Transverse colon (tissue), 4 donors: ENCODE data around the gene ABCB11. TPM values are rescaled to one million over a fixed set of nuclear protein-coding genes. Genes with fewer than 3 reads are reported as not detected.
A peak's percentile ranks its signal among the peaks of the same experiment; 100 is the strongest.

ENCODE experiments used
- DNase-seq: peaks from one replicate; pipeline ENCODE4 v3.0.0-alpha.2; 2019
- H3K27ac ChIP-seq, 4 donors: fragments of 200-600 bp; sonication (generic); 2 replicates each; pipeline ENCODE4 v1.5.1; 2016 to 2018; ENCODE audit warnings: inconsistent platforms in 4 of 4
- H3K27me3 ChIP-seq: fragments of 200-600 bp; sonication (generic); 2 replicates; pipeline ENCODE4 v1.5.1; 2017; ENCODE audit warnings: inconsistent platforms
- H3K36me3 ChIP-seq, 4 donors: fragments of 200-600 bp; sonication (generic); 2 replicates each; pipeline ENCODE4 v1.5.1; 2017 to 2019; ENCODE audit warnings: inconsistent platforms in 4 of 4
- H3K4me1 ChIP-seq, 4 donors: fragments of 200-600 bp; sonication (generic); 2 replicates each; pipeline ENCODE4 v1.5.1; 2017 to 2020; ENCODE audit warnings: inconsistent platforms in 4 of 4
- H3K4me3 ChIP-seq, 4 donors: fragments of 200-600 bp; sonication (generic); 1 replicate in 1 of 4; 2 replicates in 3 of 4; pipeline versions ENCODE4 v1.5.1 to v1.6.1; 2017 to 2019; ENCODE audit warnings: inconsistent platforms in 4 of 4
- H3K9me3 ChIP-seq, 2 donors: fragments of 200-600 bp; sonication (generic); 2 replicates each; pipeline ENCODE4 v1.5.1; 2017 to 2019; ENCODE audit warnings: inconsistent platforms in 2 of 2
- CTCF ChIP-seq, 5 experiments: fragments of 200-600 bp in 3 of 5; fragments of 450-650 bp in 2 of 5; sonication (generic) in 3 of 5; IDR thresholded peaks; 1 replicate in 2 of 5; 2 replicates in 3 of 5; pipeline ENCODE4 v1.5.1; 2016 to 2017; ENCODE audit warnings: antibody characterized with exemption in 5 of 5, inconsistent platforms in 3 of 5, mild to moderate bottlenecking in 2 of 5, moderate library complexity in 1 of 5
- EP300 ChIP-seq: sonication (generic); formaldehyde crosslinking; IDR thresholded peaks from one replicate; pipeline ENCODE4 v1.6.1; 2017; ENCODE audit warnings: antibody characterized with exemption, low read depth
- POLR2A ChIP-seq: fragments of 450-650 bp; IDR thresholded peaks from one replicate; pipeline ENCODE4 v1.6.1; 2016; ENCODE audit warnings: antibody characterized with exemption, mild to moderate bottlenecking, moderate library complexity
- POLR2AphosphoS5 ChIP-seq, 3 donors: sonication (generic); formaldehyde crosslinking; IDR thresholded peaks; one replicate each; pipeline ENCODE4 v1.6.1; 2016; ENCODE audit warnings: antibody characterized with exemption in 3 of 3
- WGBS, 2 donors: methylation state at CpG; one replicate each; pipeline ENCODE4 v1.1.5; 2018; ENCODE audit warnings: low coverage in 1 of 2; 5-methylcytosine and 5-hydroxymethylcytosine counted together
- in situ Hi-C, 4 donors: fragments of 200-750 bp; cut with MboI; loops; one replicate each; pipeline versions ENCODE4 v1.15.0 to v1.15.1; 2017; ENCODE audit warnings: low sequenced_read_pairs in 3 of 4, low pct_ligation_motif_present in 1 of 4, low pct_unique_long_range_greater_than_20kb in 1 of 4
- intact Hi-C: fragments of 100-400 bp; cut with DNase I; formaldehyde crosslinking; loops from one replicate; pipeline ENCODE4 v1.15.1; 2023; ENCODE audit warnings: low total_unique reads
- total RNA-seq, 4 donors: library from RNA; depleted of rRNA; stranded (reverse); fragments of >200 nt; gene quantifications; one replicate each; pipeline ENCODE4 v1.1.0, GENCODE V29; 2016

ABCB11 gene
- total RNA-seq, 4 donors from 2014 or later: 4.8 to 41.8 (median 14.8) TPM

GRCh38 chr2:168948621-168949212 lies 82.4 kb downstream of the ABCB11 start:
- in situ Hi-C loops (no loop called here), intact Hi-C loops (no loop called here)
- TF ChIP-seq EP300 (no peak), CTCF (IDR thresholded peaks at IDR 0.05) (peak; percentile 38 to 58 (median 49))
- Histone ChIP-seq H3K4me1 (no peaks in the 10 kb centered on the region), H3K36me3 (no peaks in the 10 kb centered on the region), H3K9me3 (peaks cover 0 to 11% of the 10 kb centered on the region in 2 donors), H3K27ac (no peak overlapping the region), H3K4me3 (no peak overlapping the region), H3K27me3 (no peaks in the 10 kb centered on the region)
- 61 to 62% methylated on average over 6 of the region's 6 CpGs for WGBS, 2 donors
- DNase-seq: no peak

GRCh38 chr2:168945508-168945907 lies 85.6 kb downstream of the ABCB11 start:
- Histone ChIP-seq H3K36me3 (no peaks in the 10 kb centered on the region), H3K4me1 (no peaks in the 10 kb centered on the region), H3K27ac (no peak overlapping the region), H3K27me3 (no peaks in the 10 kb centered on the region), H3K4me3 (no peak overlapping the region), H3K9me3 (no peaks in the 10 kb centered on the region)
- WGBS, 2 donors: 42 to 56% methylated on average over 4 of the region's 4 CpGs
- no peak for DNase-seq
- in situ Hi-C loops: no loop called here
- TF ChIP-seq CTCF (IDR thresholded peaks at IDR 0.05) (no peak), EP300 (no peak), POLR2A (no peak), POLR2AphosphoS5 (IDR thresholded peaks at IDR 0.05) (no peak)
- intact Hi-C loops: no loop called here

GRCh38 chr2:168944065-168944464 lies 87.1 kb downstream of the ABCB11 start:
- WGBS, 2 donors: 76 to 100% methylated on average over 2 to 3 of the region's 3 CpGs
- no peaks in the 10 kb centered on the region for H3K9me3 ChIP-seq
- intact Hi-C loops (no loop called here), in situ Hi-C loops (no loop called here)
- no peak for DNase-seq
- no peak overlapping the region for H3K27ac ChIP-seq
- H3K27me3 ChIP-seq: no peaks in the 10 kb centered on the region
- TF ChIP-seq CTCF (IDR thresholded peaks at IDR 0.05): no peak
- no peak for TF ChIP-seq POLR2A
- TF ChIP-seq POLR2AphosphoS5 (IDR thresholded peaks at IDR 0.05): no peak
- no peak for TF ChIP-seq EP300
- no peaks in the 10 kb centered on the region for H3K36me3 ChIP-seq
- no peak overlapping the region for H3K4me3 ChIP-seq
- H3K4me1 ChIP-seq: no peaks in the 10 kb centered on the region

GRCh38 chr2:168941297-168941696 lies 89.8 kb downstream of the ABCB11 start:
- no peaks in the 10 kb centered on the region for H3K4me1 ChIP-seq
- in situ Hi-C loops: no loop called here
- intact Hi-C loops: no loop called here
- no peaks in the 10 kb centered on the region for H3K9me3 ChIP-seq
- DNase-seq: no peak
- no peaks in the 10 kb centered on the region for H3K36me3 ChIP-seq
- no peaks in the 10 kb centered on the region for H3K27me3 ChIP-seq
- no peak for TF ChIP-seq CTCF (IDR thresholded peaks at IDR 0.05)
- no peak for TF ChIP-seq EP300
- no peak for TF ChIP-seq POLR2A
- TF ChIP-seq POLR2AphosphoS5 (IDR thresholded peaks at IDR 0.05): no peak
- no peak overlapping the region for H3K27ac ChIP-seq
- no peak overlapping the region for H3K4me3 ChIP-seq
